Astrocyte of the hippocampus (primary cell): ENCODE measurements around the gene CYP4F8.
"Not testable (repeated sequence)": the region's sequence is repeated elsewhere in the genome, so short reads cannot be mapped to it uniquely, and the experiment has no call there.

ENCODE experiments used
- DNase-seq: peaks from one replicate; pipeline ENCODE4 v3.0.0; 2011; ENCODE audit warnings: low read depth, low spot score

CYP4F8 gene

GRCh38 chr19:15614507-15615379, at the start of gene CYP4F8:
Gene CYP4F8 (plus strand): TSS chr19:15615218. CDS start chr19:15615617, 399 bp downstream.
- DNase-seq, result no peak

- no peak for DNase-seq
Observed at GRCh38 chr19:15570420-15570819, 44.6 kb upstream of the CYP4F8 start.

- no peak for DNase-seq
Observed at GRCh38 chr19:15575406-15575805, 39.6 kb upstream of the CYP4F8 start.

GRCh38 chr19:15576526-15577156, 38.4 kb upstream of the CYP4F8 start:
- DNase-seq, result no peak

- no peak for DNase-seq
Observed at GRCh38 chr19:15577184-15577771, 37.7 kb upstream of the CYP4F8 start.

GRCh38 chr19:15583346-15583745, 31.7 kb upstream of the CYP4F8 start:
- DNase-seq, result no peak

GRCh38 chr19:15584095-15584494, 30.9 kb upstream of the CYP4F8 start:
- DNase-seq, result no peak

GRCh38 chr19:15584541-15585115, 30.4 kb upstream of the CYP4F8 start:
- peak; percentile 71 for DNase-seq

- DNase-seq, result no peak
Observed at GRCh38 chr19:15587663-15588062, 27.4 kb upstream of the CYP4F8 start.

GRCh38 chr19:15588265-15588664, 26.8 kb upstream of the CYP4F8 start:
- no peak for DNase-seq

GRCh38 chr19:15589760-15590451, 25.1 kb upstream of the CYP4F8 start:
- DNase-seq, result no peak

GRCh38 chr19:15591796-15592195, 23.2 kb upstream of the CYP4F8 start:
- DNase-seq, result no peak

- DNase-seq, result not testable (repeated sequence)
Observed at GRCh38 chr19:15592506-15592905, 22.5 kb upstream of the CYP4F8 start.

GRCh38 chr19:15593766-15594165, 21.3 kb upstream of the CYP4F8 start:
- DNase-seq, result not testable (repeated sequence)

- DNase-seq, result no peak
Observed at GRCh38 chr19:15595069-15595468, 19.9 kb upstream of the CYP4F8 start.

- DNase-seq, result not testable (repeated sequence)
Observed at GRCh38 chr19:15607978-15608925, 6.8 kb upstream of the CYP4F8 start.

GRCh38 chr19:15609261-15609660, 5.8 kb upstream of the CYP4F8 start:
- DNase-seq, result no peak

GRCh38 chr19:15612342-15612741, 2.7 kb upstream of the CYP4F8 start:
- DNase-seq, result no peak

GRCh38 chr19:15613338-15613737, 1.7 kb upstream of the CYP4F8 start:
- DNase-seq, result no peak

GRCh38 chr19:15615526-15615925, 508 bp downstream of the CYP4F8 start:
- no peak for DNase-seq
